ENCODE results near the gene TMEM87B. TPM values are rescaled to one million over a fixed set of nuclear protein-coding genes. Genes with fewer than 3 reads are reported as not detected.

Gene TMEM87B
- total and polyA plus RNA-seq, 2 of the 4 experiments (the other 2 are of a cell fraction): 6.3 to 12.5 TPM

GRCh38 chr2:112160283-112161250 is 105.5 kb downstream of the TMEM87B start:
- no peak overlapping the region for H2AK5ac ChIP-seq (ENCODE audit: low read depth, low read length)
- H3K14ac ChIP-seq (replicated peaks; ENCODE audit: low read depth, low read length): no peak overlapping the region
- H2AK9ac ChIP-seq (replicated peaks; ENCODE audit: low read depth, low read length, poor library complexity): no peak overlapping the region
- no TSS peak for BruUV-seq (replicated peaks)
- WGBS, 2 experiments (ENCODE audit: extremely low coverage in 2 of 2, insufficient read length in 1 of 2): 96% methylated on average over 5 of the region's 52 CpGs; no CpG with 5 or more reads in 1 of the 2 experiments
- H3K23ac ChIP-seq (ENCODE audit: low read depth, low read length): no peak overlapping the region
- dilution Hi-C loops (cut with HindIII; ENCODE audit: low sequenced_read_pairs, unreplicated experiment): no loop called here
- H3K9me3 ChIP-seq (ENCODE audit: control insufficient read depth, insufficient read depth, low read length): no peaks in the 10 kb centered on the region
- H3K27ac ChIP-seq (ENCODE audit: insufficient read depth, low read length): no peak overlapping the region
- no peak overlapping the region for H2BK120ac ChIP-seq (ENCODE audit: low read depth, low read length)
- POLR2A ChIA-PET (ENCODE audit: unreplicated experiment): no interaction called here
- CTCF ChIA-PET: no interaction called here
- no peak overlapping the region for H2BK20ac ChIP-seq (ENCODE audit: low read depth, low read length)
- DNase-seq (no peak), ATAC-seq (ENCODE audit: low read depth) (no peak)
- no peak overlapping the region for H2BK5ac ChIP-seq (ENCODE audit: low read depth, low read length, poor library complexity, severe bottlenecking)
- H3K79me1 ChIP-seq (ENCODE audit: low read depth in 1 of 2, low read length in 2 of 2): no peaks in the 10 kb centered on the region
- no peak overlapping the region for H2BK15ac ChIP-seq (ENCODE audit: low read depth, low read length)
- H3K9ac ChIP-seq (ENCODE audit: low read depth, low read length): no peak overlapping the region
- H3K9me1 ChIP-seq (ENCODE audit: insufficient read depth, low read length): peaks cover 4% of the 10 kb centered on the region; the same call in 1 of the 2 replicates
- in situ Hi-C loops (cut with MboI; ENCODE audit: low sequenced_read_pairs): no loop called here
- no peak overlapping the region for H4K91ac ChIP-seq (ENCODE audit: insufficient read depth, low read depth, low read length)
- H4K8ac ChIP-seq (ENCODE audit: low read depth in 2 of 2, low read length in 2 of 2): no peak overlapping the region
- H3K4me2 ChIP-seq (ENCODE audit: low read depth, low read length): no peak overlapping the region
- no peak overlapping the region for H4K5ac ChIP-seq (ENCODE audit: low read depth, low read length)
- no peak overlapping the region for H3K4me3 ChIP-seq (ENCODE audit: insufficient read depth, low read depth, low read length)
- H3K27me3 ChIP-seq (ENCODE audit: control insufficient read depth, insufficient read depth, low read length): no peaks in the 10 kb centered on the region
- no peak for TF ChIP-seq POLR2A (IDR thresholded peaks at IDR 0.05; ENCODE audit: low read depth, low read length)
- no peak overlapping the region for H3K4ac ChIP-seq (ENCODE audit: low read depth, low read length)
- no peak overlapping the region for H2AFZ ChIP-seq (replicated peaks; ENCODE audit: low read length, poor library complexity)
- H3K36me3 ChIP-seq (ENCODE audit: control insufficient read depth, insufficient read depth, low read length): no peaks in the 10 kb centered on the region
- H3K56ac ChIP-seq (ENCODE audit: extremely low read depth, insufficient read depth, low read length): no peak overlapping the region
- intact Hi-C loops (cut with micrococcal nuclease): no loop called here
- H3K18ac ChIP-seq (ENCODE audit: low read depth, low read length): no peak overlapping the region
- peaks cover 5% of the 10 kb centered on the region for H3K4me1 ChIP-seq (ENCODE audit: control insufficient read depth, insufficient read depth, low read length)
- no peaks in the 10 kb centered on the region for H4K20me1 ChIP-seq (ENCODE audit: insufficient read depth, low read length)

Measured in IMR-90 (cell line).